Right forelimb (tissue), 1 donor: ENCODE measurements around the gene ARRDC2.
"Not testable (repeated sequence)": the region's sequence is repeated elsewhere in the genome, so short reads cannot be mapped to it uniquely, and the experiment has no call there.

Source experiments
- DNase-seq: peaks from one replicate; pipeline ENCODE4 v3.0.0-alpha.2; 2018

ARRDC2 gene

DNA sequence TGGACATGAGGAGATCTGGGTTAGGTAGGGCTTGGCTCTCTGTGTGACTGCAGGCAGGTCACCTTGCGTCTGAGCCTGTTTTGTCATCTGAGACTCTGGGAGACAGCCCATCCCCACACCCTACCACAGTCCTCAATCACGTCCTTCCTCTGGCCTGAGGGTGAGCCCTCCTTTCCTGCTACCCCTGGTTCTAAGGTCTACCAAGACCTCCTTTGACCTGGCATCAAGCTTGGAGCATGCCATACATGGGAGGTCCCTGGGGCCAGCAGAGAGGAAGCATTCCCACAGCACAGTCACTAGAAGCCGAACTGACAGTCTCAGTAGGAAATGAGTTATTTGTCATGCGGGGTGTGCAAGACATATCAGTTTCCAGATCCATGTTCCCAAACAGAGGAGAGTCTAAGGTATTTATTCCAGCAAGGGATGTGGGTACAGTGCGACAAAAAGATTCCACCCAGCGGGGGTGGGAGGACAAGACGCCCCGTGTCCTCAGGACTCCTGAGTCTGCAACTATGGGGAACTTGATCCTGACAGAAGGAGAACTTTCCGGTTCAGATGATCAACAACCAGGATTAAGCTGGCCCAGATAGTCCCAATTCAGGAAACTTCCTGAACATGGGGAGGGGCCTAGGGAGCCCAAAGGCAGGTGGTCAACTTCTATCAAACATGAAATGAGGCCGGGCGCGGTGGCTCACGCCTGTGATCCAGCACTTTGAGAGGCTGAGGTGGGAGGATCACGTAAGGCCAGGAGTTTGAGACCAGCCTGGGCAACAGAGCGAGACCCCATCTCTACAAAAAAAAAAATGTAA is 9.5 kb downstream of the ARRDC2 start:
- no peak for DNase-seq

DNA sequence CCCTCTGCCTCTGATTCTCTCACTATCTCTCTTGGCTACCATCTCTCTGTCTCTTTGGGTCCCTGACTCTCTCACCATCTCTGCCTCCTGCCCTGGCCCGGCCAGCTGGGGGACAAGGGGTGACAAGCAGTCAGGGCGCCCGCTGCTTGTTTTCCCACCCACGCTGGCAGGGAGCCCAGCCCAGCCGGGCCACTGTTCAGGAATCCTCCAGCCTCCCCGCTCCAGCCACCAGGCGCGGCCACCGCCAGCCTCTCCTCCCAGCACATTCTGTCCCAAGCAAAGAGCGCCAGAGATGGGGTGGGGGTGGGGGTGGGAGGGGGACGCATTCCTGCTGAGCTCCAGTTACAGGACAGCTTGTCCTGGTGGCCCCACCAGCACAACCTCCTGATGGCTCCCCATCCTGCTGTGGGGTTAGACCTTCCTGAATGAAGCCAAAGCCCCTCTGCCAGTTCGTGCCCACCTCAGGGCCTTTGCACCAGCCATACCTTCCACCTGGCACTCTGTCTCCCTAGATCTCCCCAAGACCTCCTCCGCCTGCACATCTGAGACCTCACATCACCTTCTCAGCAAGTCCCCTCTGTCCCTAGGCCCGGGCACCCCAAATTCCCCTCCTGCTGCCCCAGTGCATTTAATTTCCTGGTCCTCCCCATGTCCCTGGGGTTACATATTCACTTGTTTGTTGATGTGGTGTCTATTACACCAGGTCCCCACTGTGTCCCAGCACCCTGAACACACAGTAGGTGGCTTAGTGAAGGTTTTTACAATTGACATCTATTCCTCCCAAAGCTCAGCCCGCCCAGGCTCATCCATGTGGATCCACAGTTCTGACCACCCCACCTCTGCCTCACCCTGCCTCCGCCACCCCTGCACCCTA is 12.5 kb downstream of the ARRDC2 start:
- no peak for DNase-seq

DNA sequence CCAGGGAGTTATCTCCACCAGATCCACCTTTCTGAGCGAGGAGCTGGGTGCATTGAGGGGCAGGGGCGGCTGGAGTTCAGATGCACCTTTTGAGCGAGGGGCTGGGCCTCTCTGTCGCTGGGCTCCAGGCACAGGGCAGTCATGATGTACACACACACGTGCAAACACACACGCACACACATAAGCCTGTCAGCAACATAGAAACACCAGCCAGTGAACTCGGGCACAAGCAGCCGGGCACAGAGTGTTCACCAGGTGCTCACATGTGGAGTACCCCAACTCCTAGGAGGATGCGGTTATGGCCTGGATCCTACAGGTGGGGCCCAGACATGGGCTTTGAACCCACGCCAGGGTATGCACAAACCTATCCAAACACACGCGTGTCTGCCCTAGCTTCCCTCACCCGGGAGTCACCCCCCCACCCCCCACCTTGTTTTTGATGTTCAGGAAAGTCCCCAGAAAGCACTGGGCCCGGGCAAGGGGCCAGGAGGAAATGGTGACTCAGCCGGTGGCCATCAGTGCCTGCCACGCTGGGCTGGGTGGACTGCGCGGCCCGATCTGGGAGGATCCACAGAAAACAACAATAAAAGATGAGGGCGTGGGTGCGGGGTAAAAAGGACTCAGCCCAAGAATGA is 13.3 kb downstream of the ARRDC2 start:
- DNase-seq, result no peak

DNA sequence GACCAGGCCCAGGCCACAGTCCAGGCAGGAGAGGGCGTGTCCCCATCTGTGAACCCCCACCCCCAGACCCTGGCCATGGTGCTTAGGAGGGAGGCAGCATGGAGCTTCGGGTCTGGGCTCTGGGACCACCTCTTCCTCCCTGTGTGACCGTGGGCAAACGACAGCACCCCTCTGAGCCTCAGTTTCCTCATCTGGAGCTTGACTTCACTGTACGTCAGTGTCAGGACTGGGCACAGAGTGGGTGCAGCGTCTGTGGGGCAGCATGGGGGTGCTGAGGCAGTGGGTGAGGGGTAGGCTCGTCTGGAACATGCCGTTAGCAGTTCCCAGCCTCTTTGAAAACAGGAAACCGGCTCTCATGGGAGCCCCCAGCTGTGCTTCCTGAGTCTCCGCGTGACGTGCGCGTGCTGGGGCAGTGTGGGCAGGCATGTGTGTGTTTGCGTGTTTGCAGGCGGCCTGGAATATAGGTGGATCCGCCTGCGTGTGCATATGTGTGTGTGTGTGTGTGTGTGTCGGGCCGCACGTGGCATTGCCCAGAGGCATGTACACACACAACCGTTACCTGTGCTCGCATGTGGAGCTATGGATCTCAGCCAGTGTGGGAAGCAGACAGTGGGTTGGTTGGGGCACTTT is 15.8 kb downstream of the ARRDC2 start:
- no peak for DNase-seq

DNA sequence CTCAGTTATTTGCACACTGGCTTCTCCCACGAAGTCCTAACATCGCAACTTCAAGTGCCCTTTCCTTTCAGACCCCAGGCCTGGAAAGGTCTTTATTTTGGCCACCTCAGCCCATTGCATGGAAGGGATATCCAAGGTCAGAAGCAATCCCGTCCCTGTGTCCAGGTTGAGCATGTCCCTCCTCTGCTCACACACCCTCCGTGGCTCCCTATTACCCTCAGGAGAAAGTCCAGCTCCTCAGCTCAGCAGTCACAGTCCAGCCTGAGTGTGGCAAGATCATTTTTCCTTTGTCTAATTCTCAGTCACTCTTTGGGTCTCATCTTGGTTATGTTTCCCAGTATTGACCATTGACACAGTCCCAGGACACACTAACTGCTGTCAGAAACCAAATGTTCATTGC is 19.2 kb downstream of the ARRDC2 start:
- DNase-seq, result no peak

DNA sequence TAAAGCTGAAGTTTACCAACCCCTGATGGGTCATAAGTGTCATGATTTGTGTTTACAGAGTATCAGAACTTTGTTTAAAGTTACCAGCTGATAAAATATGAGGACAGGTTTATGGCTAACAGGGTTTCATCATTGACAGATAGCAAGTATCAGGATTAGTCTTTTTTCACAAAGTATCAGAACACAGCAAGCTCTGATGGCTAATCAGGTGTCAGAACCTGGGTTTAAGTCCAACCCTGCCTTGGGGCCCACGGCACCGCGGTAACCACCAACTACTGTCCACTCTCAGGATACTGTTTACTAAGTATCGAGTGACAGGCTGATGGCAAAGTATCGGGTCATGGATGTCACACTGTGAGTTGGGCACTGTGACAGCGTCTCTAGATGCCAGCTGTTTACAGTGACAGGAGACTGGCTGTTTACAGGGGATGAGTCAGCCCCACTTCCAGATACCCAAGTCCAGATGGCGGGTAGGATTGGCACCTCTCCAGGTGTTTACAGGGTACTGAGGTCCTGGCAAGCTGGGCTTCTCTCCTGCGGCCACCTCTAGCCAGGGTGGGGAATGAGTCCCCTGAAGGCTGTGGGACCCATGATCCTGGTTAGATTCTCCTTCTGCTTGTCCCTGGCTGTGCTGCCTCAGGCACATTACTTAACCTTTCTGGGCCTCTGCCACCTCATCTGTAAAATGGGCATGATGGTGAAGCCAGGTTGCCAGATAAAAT is 21.8 kb downstream of the ARRDC2 start:
- no peak for DNase-seq

DNA sequence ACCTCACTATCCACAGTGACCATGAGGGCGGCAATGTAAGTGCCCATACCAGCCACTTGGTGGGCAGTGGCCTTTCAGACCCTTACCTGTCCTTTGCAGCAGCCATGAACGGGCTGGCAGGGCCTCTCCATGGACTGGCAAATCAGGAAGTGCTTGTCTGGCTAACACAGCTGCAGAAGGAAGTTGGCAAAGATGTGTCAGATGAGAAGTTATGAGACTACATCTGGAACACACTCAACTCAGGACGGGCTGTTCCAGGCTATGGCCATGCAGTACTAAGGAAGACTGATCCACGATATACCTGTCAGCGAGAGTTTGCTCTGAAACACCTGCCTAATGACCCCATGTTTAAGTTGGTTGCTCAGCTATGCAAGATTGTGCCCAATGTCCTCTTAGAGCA is 23.4 kb downstream of the ARRDC2 start:
- DNase-seq, result not testable (repeated sequence)

DNA sequence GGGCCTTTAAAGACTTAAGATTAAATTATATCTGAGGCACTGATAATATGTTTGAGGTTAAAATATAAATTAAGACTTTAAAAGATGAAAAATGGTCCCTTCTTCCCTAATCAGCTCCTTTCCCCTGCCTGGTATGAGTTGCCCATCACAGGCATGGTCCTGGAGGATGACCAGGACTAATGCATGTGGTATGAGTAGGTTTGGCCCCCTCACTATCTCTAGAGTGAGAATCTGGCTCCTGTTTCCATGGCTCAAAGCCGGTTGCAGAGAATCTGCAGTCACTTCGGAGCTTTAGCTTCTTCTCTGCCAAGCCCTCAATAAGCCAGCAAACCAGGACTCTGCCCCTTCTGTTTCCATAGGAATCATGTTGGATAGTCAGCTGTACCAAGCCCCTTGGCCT is 24.1 kb downstream of the ARRDC2 start:
- not testable (repeated sequence) for DNase-seq

DNA sequence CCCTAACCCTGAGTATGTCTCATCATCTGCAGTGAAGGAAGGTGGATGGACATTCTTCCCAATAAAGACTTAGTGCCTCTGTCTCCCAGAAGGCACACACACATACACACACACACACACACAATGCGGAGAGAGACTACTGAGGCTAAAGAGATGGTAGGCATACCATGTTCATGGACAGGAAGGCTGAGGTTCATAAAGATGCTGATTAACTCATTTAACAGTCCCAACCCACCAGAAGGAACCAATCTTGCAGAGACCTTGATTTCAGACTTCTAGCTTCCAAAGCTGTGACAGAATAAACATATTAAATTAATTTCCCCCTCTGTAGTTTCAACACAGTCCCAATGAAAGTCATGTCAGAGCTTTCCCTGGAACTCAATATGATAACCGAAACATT is 33.1 kb downstream of the ARRDC2 start:
- no peak for DNase-seq

DNA sequence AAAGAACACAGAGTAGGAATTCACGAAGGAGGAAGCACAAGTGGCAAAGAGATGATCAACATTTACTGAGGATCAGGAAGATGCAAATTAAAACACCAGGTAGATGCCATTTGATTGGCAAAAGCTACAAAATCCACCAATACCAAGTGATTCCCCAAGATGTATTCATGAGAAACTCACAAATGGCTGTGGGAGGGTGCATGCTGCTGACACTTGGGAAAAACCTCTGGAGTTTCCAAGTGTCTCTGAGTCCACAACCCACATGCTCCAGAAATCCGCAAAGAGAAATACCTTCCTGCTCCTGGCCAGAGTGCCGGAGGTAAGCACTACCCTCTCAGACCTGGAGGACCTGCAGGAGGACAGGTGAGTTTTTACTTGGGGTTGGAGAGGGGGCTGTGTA is 35.7 kb downstream of the ARRDC2 start:
- no peak for DNase-seq

DNA sequence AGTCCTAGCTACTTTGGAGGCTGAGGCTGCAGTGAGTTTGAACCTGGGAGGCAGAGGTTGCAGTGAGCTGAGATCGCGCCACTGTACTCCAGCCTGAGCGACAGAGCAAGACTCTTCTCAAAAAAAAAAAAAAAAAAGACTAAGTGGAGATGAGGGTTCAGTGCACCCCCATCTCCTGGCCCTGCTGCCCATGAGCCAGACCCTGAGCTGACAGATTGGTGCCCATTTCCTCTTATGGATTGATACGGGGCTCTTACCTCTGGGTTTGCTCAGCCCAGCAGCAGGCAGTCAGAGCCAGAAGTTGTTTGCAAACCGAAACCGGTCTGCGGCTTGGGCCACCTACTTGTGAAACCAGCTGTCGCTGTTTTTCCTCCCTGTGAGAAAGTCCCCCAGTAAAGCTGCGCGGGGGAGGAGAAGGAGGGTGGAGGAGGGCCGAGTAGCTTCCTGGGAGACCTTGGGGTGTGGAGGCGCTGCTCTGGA is 36.9 kb downstream of the ARRDC2 start:
- peak; percentile 59 for DNase-seq

DNA sequence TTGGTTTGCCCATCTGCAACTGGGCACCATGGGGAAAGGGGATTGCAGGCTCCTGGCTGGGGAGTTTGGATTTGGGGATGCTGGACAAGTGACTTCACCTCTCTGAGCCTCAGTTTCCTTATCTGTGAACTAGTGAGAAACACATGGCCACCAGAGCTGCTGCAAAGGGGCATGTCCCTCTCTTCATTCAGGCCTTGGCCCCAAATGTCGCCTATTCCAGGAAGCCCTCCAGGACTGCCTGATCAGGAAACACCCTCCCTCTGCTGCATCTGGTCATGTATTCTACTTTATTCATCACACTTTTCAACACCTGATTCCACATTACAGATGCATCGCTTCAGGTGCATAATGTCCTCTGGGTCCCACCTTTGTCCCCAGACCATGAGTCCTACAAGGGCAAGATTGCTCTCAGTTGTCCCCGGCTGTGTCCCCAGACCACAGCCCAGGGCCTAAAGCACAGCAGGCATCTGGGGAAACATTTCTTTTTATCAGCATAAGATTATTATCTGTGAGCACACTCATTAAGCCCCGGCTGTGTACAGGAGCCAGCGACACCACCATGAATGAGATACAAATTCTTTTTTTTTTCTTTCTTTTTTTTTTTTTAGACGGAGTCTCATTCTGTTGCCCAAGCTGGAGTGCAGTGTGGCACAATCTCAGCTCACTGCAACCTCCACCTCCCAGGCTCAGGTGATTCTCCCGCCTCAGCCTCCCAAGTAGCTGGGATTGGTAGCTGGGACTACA is 37.5 kb downstream of the ARRDC2 start:
- no peak for DNase-seq

DNA sequence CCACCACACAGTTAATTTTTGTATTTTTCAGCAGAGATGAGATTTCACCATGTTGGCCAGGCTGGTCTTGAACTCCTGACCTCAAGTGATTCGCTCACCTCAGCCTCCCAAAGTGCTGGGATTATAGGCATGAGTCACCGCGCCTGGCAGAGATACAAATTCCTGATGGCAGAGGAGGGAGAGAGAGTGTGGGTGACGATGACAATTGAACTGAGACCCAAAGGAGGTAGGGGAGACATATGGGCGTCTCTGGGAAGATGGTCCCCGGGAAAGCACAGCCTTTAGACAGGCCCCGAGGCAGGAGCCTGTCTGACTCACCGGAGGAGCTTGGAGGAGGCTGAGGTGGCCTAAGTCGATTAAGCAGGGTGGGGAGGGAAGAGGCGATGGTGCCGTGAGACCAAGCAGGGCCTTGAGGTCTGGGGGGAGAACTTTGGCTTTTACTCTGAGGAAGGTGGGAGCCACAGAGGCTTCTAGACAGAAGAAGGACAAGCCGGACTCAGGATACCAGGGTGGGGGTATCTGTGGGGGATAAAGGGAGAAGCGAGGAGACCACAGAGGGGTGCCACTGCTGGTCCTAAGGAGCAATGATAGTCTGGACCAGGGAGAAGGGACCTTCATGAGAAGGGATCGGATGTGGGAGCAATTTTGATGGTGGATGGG is 38.2 kb downstream of the ARRDC2 start:
- DNase-seq, result no peak

DNA sequence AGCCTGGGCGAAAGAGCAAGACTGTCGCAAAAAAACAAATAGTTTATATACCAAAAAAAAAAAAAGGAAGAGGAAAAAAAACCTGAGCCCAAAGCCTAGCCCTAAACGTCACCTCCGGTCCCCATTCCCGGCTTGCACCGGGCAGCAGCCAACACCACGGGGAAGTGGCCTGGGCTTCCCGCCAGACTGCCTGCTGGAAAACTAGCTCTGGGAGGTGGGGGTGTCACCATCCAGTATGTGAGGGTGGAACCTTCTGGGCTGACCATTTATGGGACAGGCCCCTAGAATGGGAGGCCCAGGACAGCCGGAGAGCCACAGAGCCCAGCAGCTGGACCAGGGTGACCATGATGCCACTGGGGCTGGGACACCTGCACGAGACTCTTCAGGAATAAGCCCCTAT is 41.4 kb downstream of the ARRDC2 start:
- DNase-seq, result peak; percentile 71

DNA sequence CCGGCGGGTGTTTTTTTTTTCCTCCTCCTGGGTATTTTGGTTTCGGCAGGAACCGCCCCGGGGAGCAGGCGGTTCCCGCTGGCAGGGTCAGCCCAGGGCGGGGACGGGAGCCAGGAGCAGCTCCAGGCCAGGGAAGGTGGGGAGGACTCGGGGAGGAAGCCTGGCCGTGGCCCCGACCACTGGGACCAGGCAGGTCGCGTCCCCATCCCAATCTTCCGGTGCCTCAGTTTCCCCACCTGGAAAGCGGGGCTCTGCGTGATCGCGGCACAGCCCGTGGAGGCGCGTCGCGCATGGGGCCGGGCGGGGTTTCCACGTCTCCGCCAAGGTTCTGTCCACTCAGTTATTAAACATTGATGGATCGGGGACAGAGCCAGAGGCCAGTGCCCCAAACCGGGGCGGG is 43.9 kb downstream of the ARRDC2 start:
- no peak for DNase-seq

DNA sequence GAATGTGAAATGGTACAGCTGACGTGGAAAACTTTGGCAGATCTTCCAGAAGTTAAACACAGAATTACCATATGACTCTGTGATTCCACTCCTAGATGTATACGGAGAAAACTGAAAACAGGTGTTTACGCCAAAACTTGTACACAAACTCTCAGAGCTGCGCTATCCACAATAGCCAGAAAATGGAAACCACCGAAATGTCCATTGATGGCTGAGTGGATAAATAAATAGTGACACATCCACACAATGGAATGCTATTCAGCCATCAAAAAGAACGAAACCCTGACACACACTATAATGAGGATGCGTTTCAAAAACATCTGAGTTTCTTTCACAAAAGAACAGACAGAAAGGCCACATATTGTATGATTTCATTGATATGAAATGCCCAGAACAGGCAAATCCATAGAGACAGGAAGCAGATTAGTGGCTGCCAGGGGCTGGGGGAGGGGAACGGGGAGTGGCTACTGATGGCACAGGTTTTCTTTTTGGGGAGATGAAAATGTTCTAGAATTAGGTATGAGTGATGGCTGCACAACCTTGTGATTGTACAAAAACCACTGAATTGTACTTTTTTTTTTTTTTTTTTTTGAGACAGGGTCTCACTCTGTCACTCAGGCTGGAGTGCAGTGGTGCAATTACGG is 45.7 kb downstream of the ARRDC2 start:
- no peak for DNase-seq

DNA sequence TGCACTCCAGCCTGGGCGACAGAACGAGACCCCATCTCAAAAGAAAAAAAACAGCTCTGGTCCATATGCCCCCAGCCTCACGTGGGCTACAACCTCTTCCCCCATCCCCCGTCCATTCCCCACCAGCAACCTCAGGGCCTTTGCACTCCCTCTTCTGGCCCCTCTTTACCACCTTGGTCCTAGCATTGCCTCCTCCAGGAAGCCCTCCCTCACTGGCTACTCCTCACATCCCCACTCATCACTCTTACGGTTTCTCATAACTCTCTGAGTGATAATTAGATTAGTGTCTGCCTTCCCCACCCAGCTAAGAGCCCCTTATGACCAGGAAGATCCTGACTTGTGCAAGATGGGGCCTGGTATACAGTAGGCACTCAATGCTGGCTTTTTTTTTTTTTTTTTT is 48.0 kb downstream of the ARRDC2 start:
- no peak for DNase-seq

DNA sequence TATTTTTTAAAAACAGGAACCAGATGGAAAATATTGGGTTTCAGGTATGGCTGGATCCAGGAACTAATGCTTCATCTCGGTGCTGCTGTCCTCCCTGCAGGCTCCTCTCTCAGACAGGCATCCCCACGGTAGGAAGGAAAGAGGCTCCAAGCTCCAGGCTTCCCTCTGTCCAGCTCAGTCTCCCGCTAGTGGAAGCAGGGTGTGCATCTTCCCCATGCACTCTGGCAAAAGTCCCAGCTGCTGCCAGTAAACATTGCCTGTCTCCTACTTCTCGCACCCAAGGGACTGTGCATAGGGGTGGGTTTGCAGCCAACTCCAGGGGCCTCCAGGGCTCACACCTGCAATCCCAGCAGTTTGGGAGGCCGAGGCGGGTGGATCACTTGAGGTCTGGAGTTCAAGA is 49.6 kb downstream of the ARRDC2 start:
- DNase-seq, result no peak

DNA sequence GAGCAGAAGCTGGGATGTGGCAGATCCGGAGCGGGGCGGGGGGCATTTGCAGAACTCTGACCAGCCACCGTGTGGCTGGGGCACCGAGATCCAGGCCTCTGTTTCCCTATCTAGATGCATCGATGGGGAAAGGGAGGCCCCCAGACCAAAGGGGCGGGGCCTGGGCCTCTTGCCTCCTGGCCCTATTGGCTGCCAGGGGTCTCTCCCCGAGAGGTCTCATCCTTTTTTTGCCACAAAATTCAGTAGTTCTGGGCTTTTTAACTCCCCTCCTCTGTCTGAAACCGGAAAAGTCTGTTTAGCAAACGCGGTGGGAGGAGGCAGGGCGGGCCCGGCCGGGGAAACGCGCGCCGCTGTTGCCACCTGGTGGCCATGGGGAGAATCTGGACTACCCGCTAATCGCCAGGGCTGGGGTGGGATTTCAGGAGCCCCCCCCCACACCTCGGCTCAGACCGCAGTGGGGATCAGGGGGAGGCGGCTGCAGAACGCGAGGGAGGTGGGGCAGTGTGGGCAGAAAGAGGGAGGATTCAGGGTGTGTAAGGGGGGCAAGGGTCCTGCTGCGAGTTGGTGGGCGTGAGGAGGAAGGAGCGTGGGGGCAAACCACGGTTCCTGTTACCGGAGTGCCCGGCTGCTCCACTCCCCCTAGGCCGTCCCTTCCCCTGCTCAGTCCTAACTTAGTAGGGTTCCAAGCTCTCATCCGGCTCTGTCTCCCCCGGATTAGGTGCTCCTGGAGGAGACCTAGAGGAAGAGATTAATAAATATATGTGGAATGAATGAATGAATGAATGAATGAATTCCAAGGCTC is 50.4 kb downstream of the ARRDC2 start:
- DNase-seq, result peak; percentile 87

DNA sequence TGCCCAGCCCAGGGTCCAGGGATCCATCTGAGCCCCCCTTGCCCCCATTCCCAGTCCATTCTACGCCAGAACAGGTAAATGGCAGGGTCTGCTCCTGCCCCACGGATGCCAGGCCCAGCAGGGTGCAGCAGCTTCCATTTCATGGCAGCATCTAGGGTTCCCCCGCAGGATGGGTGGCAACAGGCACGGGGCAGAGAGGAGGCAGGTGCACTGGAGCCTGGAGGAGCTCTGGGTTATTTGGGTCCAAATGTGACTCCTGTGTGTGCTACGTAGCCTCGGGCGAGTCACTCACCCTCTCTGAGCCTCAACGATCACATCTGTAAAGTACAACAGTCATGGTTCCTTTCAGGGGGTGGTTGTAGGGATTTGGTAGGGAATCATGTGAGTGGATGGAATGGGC is 51.3 kb downstream of the ARRDC2 start:
- no peak for DNase-seq
